Esophagus squamous epithelium (tissue), 5 donors: ENCODE measurements around the gene DNAJC30. TPM values are rescaled to one million over a fixed set of nuclear protein-coding genes. Genes with fewer than 3 reads are reported as not detected.

Experiments
- DNase-seq: peaks from one replicate; lab custom pipeline; 2025; lab: John Stamatoyannopoulos, UW
- H3K27ac ChIP-seq, 4 donors: fragments of 200-600 bp; sonication (generic); one replicate each; pipeline ENCODE4 v1.5.1; 2016 to 2019; ENCODE audit warnings: mild to moderate bottlenecking in 1 of 4
- H3K27me3 ChIP-seq, 4 donors: fragments of 200-600 bp; sonication (generic); 1 replicate in 3 of 4; 2 replicates in 1 of 4; pipeline versions ENCODE4 v1.5.1 to v1.6.0; 2017 to 2021; ENCODE audit warnings: antibody characterized with exemption in 1 of 4
- H3K36me3 ChIP-seq, 3 donors: fragments of 200-600 bp; sonication (generic); one replicate each; pipeline ENCODE4 v1.5.1; 2016 to 2019
- H3K4me1 ChIP-seq, 3 donors: fragments of 200-600 bp; sonication (generic); one replicate each; pipeline ENCODE4 v1.5.1; 2017 to 2019
- H3K4me3 ChIP-seq, 4 donors: fragments of 200-600 bp; sonication (generic); 1 replicate in 3 of 4; 2 replicates in 1 of 4; pipeline ENCODE4 v1.5.1; 2016 to 2019; ENCODE audit warnings: mild to moderate bottlenecking in 2 of 4, moderate library complexity in 1 of 4
- H3K9me3 ChIP-seq, 3 donors: fragments of 200-600 bp; sonication (generic); one replicate each; pipeline ENCODE4 v1.5.1; 2016 to 2019
- POLR2A ChIP-seq, 4 donors: fragments of 450-650 bp; IDR thresholded peaks; one replicate each; pipeline ENCODE4 v1.6.1; 2017; ENCODE audit warnings: antibody characterized with exemption in 4 of 4, mild to moderate bottlenecking in 4 of 4, moderate library complexity in 3 of 4
- whole genome bisulfite sequencing, 2 donors: methylation state at CpG; one replicate each; pipeline ENCODE4 v1.1.5; 2018; 5-methylcytosine and 5-hydroxymethylcytosine counted together
- intact Hi-C: fragments of 100-400 bp; cut with DNase I; formaldehyde crosslinking; loops from one replicate; pipeline ENCODE4 v1.15.0; 2022
- total RNA-seq, 4 donors: library from RNA; depleted of rRNA; stranded (reverse); fragments of >200 nt; gene quantifications; one replicate each; pipeline ENCODE4 v1.1.0, GENCODE V29; 2016
- TF ChIP-seq, protein P1 (sequence below), 6 experiments: fragments of 450-650 bp in 4 of 6; fragments of 200-600 bp in 2 of 6; sonication (generic) in 2 of 6; IDR thresholded peaks; one replicate each; pipeline ENCODE4 v1.5.1; 2016 to 2019; ENCODE audit warnings: antibody characterized with exemption in 6 of 6, mild to moderate bottlenecking in 4 of 6, moderate library complexity in 4 of 6
- donor health status: DM: yes; HTN: yes; CAD: no.

Gene DNAJC30
- 1 to 10 TPM; 2.7 to 5.7 (median 4.8) TPM for total RNA-seq

DNA sequence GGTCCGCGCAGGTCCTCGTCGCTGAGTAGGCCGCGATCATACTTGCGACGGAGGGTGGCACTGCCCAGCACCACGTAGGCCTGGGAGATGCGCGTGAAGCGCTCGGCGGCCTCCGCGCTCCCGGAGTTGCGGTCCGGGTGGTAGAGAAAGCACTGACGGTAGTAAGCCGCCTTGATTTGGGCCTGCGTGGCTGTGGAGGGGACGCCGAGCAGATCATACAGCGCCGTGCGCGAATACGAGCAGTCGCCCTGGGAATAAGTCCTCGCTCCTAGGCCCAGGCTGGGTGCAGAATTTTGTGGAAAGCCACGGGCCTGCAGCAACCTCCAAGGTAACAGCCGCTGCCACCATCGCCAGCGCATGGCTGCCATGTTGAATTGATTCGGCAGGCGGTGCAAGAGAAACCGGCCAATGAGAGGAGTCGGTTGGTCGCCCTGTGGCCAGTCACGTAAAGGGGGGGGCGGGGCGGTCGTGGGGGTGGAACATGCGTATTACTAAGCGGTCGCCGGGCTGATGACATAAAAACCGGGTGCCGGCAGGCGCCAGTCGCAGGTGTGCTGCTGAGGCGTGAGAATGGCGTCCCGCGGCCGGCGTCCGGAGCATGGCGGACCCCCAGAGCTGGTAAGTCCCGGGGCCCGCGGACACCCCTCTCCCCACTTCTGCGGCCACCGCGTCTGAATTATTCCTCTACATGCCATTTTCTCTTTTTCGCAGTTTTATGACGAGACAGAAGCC is at the start of gene DNAJC30, which contains the start of gene BUD23:
DNAJC30 (minus strand) TSS at position 398 of the 732 bp plus-strand sequence; CDS start at position 368, 30 bp downstream.
BUD23 (plus strand) TSS at position 542 of the 732 bp plus-strand sequence; CDS start at position 571, 29 bp downstream.
- H3K4me1 ChIP-seq, result peaks cover 26 to 53% (median 26%) of the 10 kb centered on the region in 3 donors
- no peaks in the 10 kb centered on the region for H3K27me3 ChIP-seq
- 0 to 1% methylated on average over 4 to 14 of the region's 68 CpGs for WGBS, 2 donors

GRCh38 chr7:73732397-73732796 is 49.1 kb upstream of the DNAJC30 start:
- peaks cover 0 to 20% (median 11%) of the 10 kb centered on the region in 3 donors for H3K4me1 ChIP-seq
- H3K36me3 ChIP-seq, result peaks cover 0 to 21% (median 7%) of the 10 kb centered on the region in 3 donors
- H3K27me3 ChIP-seq, result peaks cover 0 to 13% (median 0%) of the 10 kb centered on the region in 4 donors
- intact Hi-C loops, result loop anchor here (10.0 kb wide), 1 partner anchor 122 kb away; no protein-coding TSS in a partner anchor
- H3K4me3 ChIP-seq, result no peak overlapping the region
- 50 to 51% methylated on average over 2 of the region's 2 CpGs for WGBS, 2 donors
- no peak for DNase-seq
- no peak overlapping the region for H3K27ac ChIP-seq
- TF ChIP-seq POLR2A (IDR thresholded peaks at IDR 0.05), result no peak
- no peaks in the 10 kb centered on the region for H3K9me3 ChIP-seq

More for the DNA sequence above, at the start of gene DNAJC30, which contains the start of gene BUD23:
- H3K4me3 ChIP-seq, result peak within 1 kb of the TSS; percentile 61 to 99 (median 84)
- peaks cover 0 to 46% (median under 1%) of the 10 kb centered on the region in 3 donors for H3K36me3 ChIP-seq
- DNase-seq, result peak; percentile 95
- H3K9me3 ChIP-seq, result no peaks in the 10 kb centered on the region
- peak within 1 kb of the TSS; percentile 77 to 86 (median 82) for H3K27ac ChIP-seq
- TF ChIP-seq, protein P1, sequence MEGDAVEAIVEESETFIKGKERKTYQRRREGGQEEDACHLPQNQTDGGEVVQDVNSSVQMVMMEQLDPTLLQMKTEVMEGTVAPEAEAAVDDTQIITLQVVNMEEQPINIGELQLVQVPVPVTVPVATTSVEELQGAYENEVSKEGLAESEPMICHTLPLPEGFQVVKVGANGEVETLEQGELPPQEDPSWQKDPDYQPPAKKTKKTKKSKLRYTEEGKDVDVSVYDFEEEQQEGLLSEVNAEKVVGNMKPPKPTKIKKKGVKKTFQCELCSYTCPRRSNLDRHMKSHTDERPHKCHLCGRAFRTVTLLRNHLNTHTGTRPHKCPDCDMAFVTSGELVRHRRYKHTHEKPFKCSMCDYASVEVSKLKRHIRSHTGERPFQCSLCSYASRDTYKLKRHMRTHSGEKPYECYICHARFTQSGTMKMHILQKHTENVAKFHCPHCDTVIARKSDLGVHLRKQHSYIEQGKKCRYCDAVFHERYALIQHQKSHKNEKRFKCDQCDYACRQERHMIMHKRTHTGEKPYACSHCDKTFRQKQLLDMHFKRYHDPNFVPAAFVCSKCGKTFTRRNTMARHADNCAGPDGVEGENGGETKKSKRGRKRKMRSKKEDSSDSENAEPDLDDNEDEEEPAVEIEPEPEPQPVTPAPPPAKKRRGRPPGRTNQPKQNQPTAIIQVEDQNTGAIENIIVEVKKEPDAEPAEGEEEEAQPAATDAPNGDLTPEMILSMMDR (IDR thresholded peaks at IDR 0.05), result peak in 3 of 6 experiments; percentile 3 to 30 (median 6)
- peak in 3 of 4 donors; percentile 59 to 78 (median 71) for TF ChIP-seq POLR2A (IDR thresholded peaks at IDR 0.05)
- intact Hi-C loops, result no loop called here

- H3K4me3 ChIP-seq, result no peak overlapping the region
- intact Hi-C loops, result loop anchor here (10.0 kb wide), 1 partner anchor 124 kb away; no protein-coding TSS in a partner anchor
- peaks cover 0 to 9% (median 8%) of the 10 kb centered on the region in 3 donors for H3K4me1 ChIP-seq
- H3K36me3 ChIP-seq, result peaks cover 0 to 2% (median 0%) of the 10 kb centered on the region in 3 donors
- H3K27me3 ChIP-seq, result peaks cover 0 to 26% (median 0%) of the 10 kb centered on the region in 4 donors
- H3K27ac ChIP-seq, result no peak overlapping the region
- TF ChIP-seq, protein P1 (IDR thresholded peaks at IDR 0.05), result no peak
- TF ChIP-seq POLR2A (IDR thresholded peaks at IDR 0.05), result no peak
- 23 to 27% methylated on average over 3 of the region's 3 CpGs for WGBS, 2 donors
- no peaks in the 10 kb centered on the region for H3K9me3 ChIP-seq
- DNase-seq, result no peak
Observed at GRCh38 chr7:73730485-73730884, 47.2 kb upstream of the DNAJC30 start.

DNA sequence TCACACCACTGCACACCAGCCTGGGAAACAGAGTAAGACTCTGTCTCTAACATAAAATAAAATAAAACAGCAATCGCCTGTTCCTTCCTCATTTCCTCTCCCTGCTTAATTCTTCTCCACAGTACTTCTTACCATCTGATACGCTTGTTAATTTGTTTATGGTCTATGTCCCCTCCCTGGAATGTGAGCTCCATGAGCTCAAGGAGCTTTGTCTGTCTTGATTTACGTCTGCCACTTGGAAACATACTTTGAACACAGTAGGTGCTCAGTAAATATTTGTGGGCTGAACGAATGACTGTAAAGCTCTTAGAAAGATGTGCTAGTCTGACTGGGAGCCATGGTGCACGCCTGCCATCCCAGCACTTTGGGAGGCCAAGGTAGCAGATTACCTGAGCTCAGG is 45.3 kb upstream of the DNAJC30 start:
- H3K4me1 ChIP-seq, result peaks cover 0 to 3% (median 0%) of the 10 kb centered on the region in 3 donors
- H3K9me3 ChIP-seq, result no peaks in the 10 kb centered on the region
- intact Hi-C loops, result loop anchor here (5.0 to 10.0 kb wide), 2 partner anchors 54 to 121 kb away; no protein-coding TSS in a partner anchor
- no peaks in the 10 kb centered on the region for H3K36me3 ChIP-seq
- no peak for DNase-seq
- TF ChIP-seq, protein P1 (IDR thresholded peaks at IDR 0.05), result no peak
- TF ChIP-seq POLR2A (IDR thresholded peaks at IDR 0.05), result no peak
- WGBS, 2 donors, result 51 to 68% methylated on average over 5 of the region's 5 CpGs
- H3K27ac ChIP-seq, result no peak overlapping the region
- H3K4me3 ChIP-seq, result no peak overlapping the region
- peaks cover 0 to 26% (median 0%) of the 10 kb centered on the region in 4 donors for H3K27me3 ChIP-seq

DNA sequence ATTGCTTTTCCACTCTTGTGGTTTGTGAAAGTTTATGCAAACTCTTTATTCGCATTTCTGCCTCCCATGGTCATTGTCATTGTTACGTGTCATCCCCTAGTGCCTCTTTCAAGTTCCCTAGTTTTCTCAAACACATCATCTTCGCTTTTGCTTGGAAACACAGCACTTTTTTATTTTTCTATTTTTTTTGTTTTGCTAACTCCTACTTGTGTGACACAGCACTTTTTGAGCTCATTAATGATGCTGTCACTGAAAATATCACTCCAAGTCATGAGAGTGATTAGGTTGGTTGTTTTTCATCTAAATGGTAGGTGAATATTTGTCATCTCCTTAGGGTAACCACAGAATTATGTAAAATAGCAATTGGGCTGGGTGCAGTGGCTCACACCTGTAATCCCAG is 44.7 kb upstream of the DNAJC30 start:
- no peak overlapping the region for H3K4me3 ChIP-seq
- no peaks in the 10 kb centered on the region for H3K9me3 ChIP-seq
- H3K27me3 ChIP-seq, result peaks cover 0 to 26% (median 0%) of the 10 kb centered on the region in 4 donors
- 61 to 73% methylated on average over 3 of the region's 3 CpGs for WGBS, 2 donors
- H3K27ac ChIP-seq, result no peak overlapping the region
- no peaks in the 10 kb centered on the region for H3K36me3 ChIP-seq
- TF ChIP-seq, protein P1 (IDR thresholded peaks at IDR 0.05), result no peak
- TF ChIP-seq POLR2A (IDR thresholded peaks at IDR 0.05), result no peak
- intact Hi-C loops, result loop anchor here (5.0 to 10.0 kb wide), 2 partner anchors 53 to 121 kb away; no protein-coding TSS in a partner anchor
- H3K4me1 ChIP-seq, result peaks cover 0 to 3% (median 0%) of the 10 kb centered on the region in 3 donors
- DNase-seq, result no peak
